ENCODE results near the gene GNPNAT1.
"Not testable (repeated sequence)": the region's sequence is repeated elsewhere in the genome, so short reads cannot be mapped to it uniquely, and the experiment has no call there.

The GNPNAT1 gene

GRCh38 chr14:52780893-52781292 is 10.5 kb downstream of the GNPNAT1 start:
- no peak for DNase-seq (ENCODE audit: low read depth)
- no peak overlapping the region for H3K4me3 ChIP-seq (ENCODE audit: low read depth, low read length)
- TF ChIP-seq, protein P1, sequence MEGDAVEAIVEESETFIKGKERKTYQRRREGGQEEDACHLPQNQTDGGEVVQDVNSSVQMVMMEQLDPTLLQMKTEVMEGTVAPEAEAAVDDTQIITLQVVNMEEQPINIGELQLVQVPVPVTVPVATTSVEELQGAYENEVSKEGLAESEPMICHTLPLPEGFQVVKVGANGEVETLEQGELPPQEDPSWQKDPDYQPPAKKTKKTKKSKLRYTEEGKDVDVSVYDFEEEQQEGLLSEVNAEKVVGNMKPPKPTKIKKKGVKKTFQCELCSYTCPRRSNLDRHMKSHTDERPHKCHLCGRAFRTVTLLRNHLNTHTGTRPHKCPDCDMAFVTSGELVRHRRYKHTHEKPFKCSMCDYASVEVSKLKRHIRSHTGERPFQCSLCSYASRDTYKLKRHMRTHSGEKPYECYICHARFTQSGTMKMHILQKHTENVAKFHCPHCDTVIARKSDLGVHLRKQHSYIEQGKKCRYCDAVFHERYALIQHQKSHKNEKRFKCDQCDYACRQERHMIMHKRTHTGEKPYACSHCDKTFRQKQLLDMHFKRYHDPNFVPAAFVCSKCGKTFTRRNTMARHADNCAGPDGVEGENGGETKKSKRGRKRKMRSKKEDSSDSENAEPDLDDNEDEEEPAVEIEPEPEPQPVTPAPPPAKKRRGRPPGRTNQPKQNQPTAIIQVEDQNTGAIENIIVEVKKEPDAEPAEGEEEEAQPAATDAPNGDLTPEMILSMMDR (IDR thresholded peaks at IDR 0.05; ENCODE audit: low read depth, low read length, missing control alignments): no peak

- no peak for DNase-seq (ENCODE audit: low read depth)
- TF ChIP-seq, protein P1 (IDR thresholded peaks at IDR 0.05; ENCODE audit: low read depth, low read length, missing control alignments): no peak
- no peak overlapping the region for H3K4me3 ChIP-seq (ENCODE audit: low read depth, low read length)
These were observed 12.7 kb downstream of the GNPNAT1 start for GRCh38 chr14:52778702-52779101.

GRCh38 chr14:52776816-52777215 is 14.6 kb downstream of the GNPNAT1 start:
- TF ChIP-seq, protein P1 (IDR thresholded peaks at IDR 0.05; ENCODE audit: low read depth, low read length, missing control alignments): no peak
- DNase-seq (ENCODE audit: low read depth): no peak
- no peak overlapping the region for H3K4me3 ChIP-seq (ENCODE audit: low read depth, low read length)

GRCh38 chr14:52769887-52770286 is 21.5 kb downstream of the GNPNAT1 start:
- H3K4me3 ChIP-seq (ENCODE audit: low read depth, low read length): no peak overlapping the region
- TF ChIP-seq, protein P1 (IDR thresholded peaks at IDR 0.05; ENCODE audit: low read depth, low read length, missing control alignments): no peak
- DNase-seq (ENCODE audit: low read depth): no peak

DNA sequence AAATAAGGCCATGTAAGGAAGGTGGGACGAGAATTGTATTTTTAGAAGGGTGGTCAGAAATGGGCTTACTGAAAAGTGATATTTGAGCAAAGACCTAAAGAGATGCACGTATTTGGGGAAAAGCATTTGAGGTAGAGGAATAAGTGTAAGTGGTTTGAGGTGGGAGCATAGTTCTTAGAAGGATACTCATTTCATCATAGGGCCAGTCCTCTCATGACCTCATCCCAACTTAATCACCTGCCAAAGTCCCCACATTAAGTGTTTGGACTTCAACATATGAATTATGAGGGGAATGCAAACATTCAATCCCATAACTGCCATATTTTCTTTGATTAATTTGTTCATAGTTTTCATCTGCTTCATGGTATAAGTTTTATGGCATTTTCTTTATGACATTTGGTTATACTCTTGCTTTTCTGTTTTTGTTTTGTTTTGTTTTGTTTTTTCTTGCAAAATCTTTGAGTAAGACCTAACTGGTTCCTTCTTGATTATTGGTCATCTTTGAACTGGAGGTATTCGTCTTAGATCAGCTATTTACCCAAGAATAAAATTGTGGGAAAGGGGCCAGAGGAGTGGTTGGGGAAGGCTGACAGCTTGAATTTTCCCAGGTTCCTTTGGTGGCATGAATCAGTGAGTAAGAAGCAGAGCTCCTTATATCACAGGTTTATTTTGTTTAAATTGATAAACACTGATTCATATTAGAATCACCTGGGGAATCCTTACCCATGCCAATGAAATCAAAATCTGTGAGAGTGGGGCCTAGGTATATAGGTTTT is 24.2 kb downstream of the GNPNAT1 start:
- no peak for DNase-seq (ENCODE audit: low read depth)
- H3K4me3 ChIP-seq (ENCODE audit: low read depth, low read length): no peak overlapping the region
- TF ChIP-seq, protein P1 (IDR thresholded peaks at IDR 0.05; ENCODE audit: low read depth, low read length, missing control alignments): no peak

- not testable (repeated sequence) for DNase-seq (ENCODE audit: low read depth); H3K4me3 ChIP-seq (ENCODE audit: low read depth, low read length)
These were observed 28.5 kb downstream of the GNPNAT1 start for GRCh38 chr14:52762923-52763322.

GRCh38 chr14:52759145-52759544 is 32.3 kb downstream of the GNPNAT1 start:
- no peak for DNase-seq (ENCODE audit: low read depth)
- no peak overlapping the region for H3K4me3 ChIP-seq (ENCODE audit: low read depth, low read length)
- TF ChIP-seq, protein P1 (IDR thresholded peaks at IDR 0.05; ENCODE audit: low read depth, low read length, missing control alignments): no peak

All from GM12864 (cell line).